Caco-2 (cell line): Measurements from ENCODE around the gene ATP9B. TPM values are rescaled to one million over a fixed set of nuclear protein-coding genes. Genes with fewer than 3 reads are reported as not detected.
"Not testable (repeated sequence)": the region's sequence is repeated elsewhere in the genome, so short reads cannot be mapped to it uniquely, and the experiment has no call there.

Source experiments
- BruUV-seq: library from RNA; stranded (reverse); fragments of 400-500 nt; replicated peaks from 2 replicates; lab custom pipeline; 2021; lab: Mats Ljungman, UMichigan
- CTCF ChIA-PET: fragments of 300-600 bp; sonication (Branson Sonifier 250); formaldehyde crosslinking; loops from one replicate; lab custom pipeline; 2022; ENCODE audit warnings: antibody characterized with exemption; lab: Charles Lee
- POLR2A ChIA-PET: fragments of 300-600 bp; sonication (Branson Sonifier 250); formaldehyde crosslinking; loops from one replicate; lab custom pipeline; 2022; ENCODE audit warnings: antibody characterized with exemption; lab: Charles Lee
- DNase-seq, 2 experiments: peaks; one replicate each; pipeline versions ENCODE4 v3.0.0 to v3.0.0-alpha.2; 2020 to 2022
- H3K27me3 ChIP-seq: replicated peaks from 2 replicates; pipeline ENCODE4 v1.6.0; 2011; ENCODE audit warnings: low read length; ENCODE audit not compliant: control insufficient read depth, insufficient read depth
- H3K36me3 ChIP-seq: 2 replicates; pipeline ENCODE4 v1.5.1; 2011; ENCODE audit warnings: low read length; ENCODE audit not compliant: control insufficient read depth, insufficient read depth
- H3K4me1 ChIP-seq: fragments of 250-450 bp; sonication (Bioruptor Pico); 2 replicates; pipeline ENCODE4 v1.5.1; 2020; ENCODE audit warnings: mild to moderate bottlenecking
- H3K4me3 ChIP-seq: 2 replicates; pipeline ENCODE4 v1.5.1; 2011; ENCODE audit warnings: low read depth, mild to moderate bottlenecking, control low read depth, low read length
- H3K9me3 ChIP-seq: fragments of 250-450 bp; sonication (Bioruptor Pico); 2 replicates; pipeline ENCODE4 v1.5.1; 2020; ENCODE audit warnings: mild to moderate bottlenecking, moderate library complexity
- H3K27ac Mint-ChIP-seq: one replicate; pipeline ENCODE4 v1.8.0; 2022; ENCODE audit warnings: mixed read lengths; ENCODE audit not compliant: unreplicated experiment
- H3K27me3 Mint-ChIP-seq: one replicate; pipeline ENCODE4 v1.8.0; 2022; ENCODE audit warnings: mixed read lengths; ENCODE audit not compliant: insufficient read depth, unreplicated experiment
- H3K36me3 Mint-ChIP-seq: one replicate; pipeline ENCODE4 v1.8.0; 2022; ENCODE audit warnings: mild to moderate bottlenecking, mixed read lengths; ENCODE audit not compliant: insufficient read depth, unreplicated experiment
- H3K4me1 Mint-ChIP-seq: one replicate; pipeline ENCODE4 v1.8.0; 2022; ENCODE audit warnings: low read depth, mixed read lengths; ENCODE audit not compliant: unreplicated experiment
- H3K4me3 Mint-ChIP-seq: one replicate; pipeline ENCODE4 v1.8.0; 2022; ENCODE audit warnings: mild to moderate bottlenecking, moderate library complexity, mixed read lengths; ENCODE audit not compliant: unreplicated experiment
- H3K9me3 Mint-ChIP-seq: one replicate; pipeline ENCODE4 v1.8.0; 2022; ENCODE audit warnings: mixed read lengths; ENCODE audit not compliant: unreplicated experiment
- intact Hi-C: fragments of 100-400 bp; cut with micrococcal nuclease; formaldehyde crosslinking; loops from one replicate; pipeline ENCODE4 v1.10.0; 2022; ENCODE audit not compliant: unreplicated experiment
- total RNA-seq: library from RNA; stranded (reverse); gene quantifications from 2 replicates; pipeline ENCODE4 v1.2.3, GENCODE V29; 2022
- TF ChIP-seq, protein P1 (sequence below), 2 experiments: fragments of 200-600 bp in 1 of 2; IDR thresholded peaks; 1 replicate in 1 of 2; 2 replicates in 1 of 2; pipeline versions ENCODE4 v1.5.1 to v1.8.0; 2011 to 2022; ENCODE audit warnings: antibody characterized with exemption in 1 of 2, control low read depth in 1 of 2, inconsistent platforms in 1 of 2, low read depth in 1 of 2, low read length in 1 of 2, mild to moderate bottlenecking in 1 of 2, moderate library complexity in 1 of 2; ENCODE audit not compliant: insufficient read depth in 1 of 2, severe bottlenecking in 1 of 2, unreplicated experiment in 1 of 2

The ATP9B gene
- total RNA-seq, 1 experiment from 2014 or later = 15.8 TPM

DNA sequence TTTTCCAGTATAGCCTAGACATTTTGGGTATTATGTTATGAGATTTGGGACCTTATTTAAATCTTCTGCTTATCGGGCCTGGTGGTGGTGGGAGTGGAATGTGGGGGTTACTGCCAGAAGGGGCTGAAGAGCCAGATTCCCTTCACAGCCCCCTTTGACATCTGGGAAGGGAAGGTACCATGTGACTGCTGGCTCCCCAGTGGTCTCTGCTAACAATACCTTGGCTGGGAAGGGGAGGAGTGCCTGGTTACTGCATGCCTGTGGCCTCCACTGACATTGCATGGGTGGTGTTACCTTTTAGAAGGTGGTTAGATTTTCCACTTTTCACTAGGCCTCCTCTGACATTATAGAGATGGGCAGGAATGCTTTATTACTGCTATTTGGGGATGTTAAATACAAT is 8.0 kb downstream of the ATP9B start:
- intact Hi-C loops = no loop called here
- Mint-ChIP-seq H3K4me3 (no peak overlapping the region), H3K9me3 (no peaks in the 10 kb centered on the region), H3K36me3 (peaks cover 9% of the 10 kb centered on the region), H3K27ac (no peak overlapping the region), H3K27me3 (no peaks in the 10 kb centered on the region), H3K4me1 (no peaks in the 10 kb centered on the region)
- Histone ChIP-seq H3K9me3 (no peaks in the 10 kb centered on the region), H3K36me3 (no peaks in the 10 kb centered on the region), H3K27me3 (no peaks in the 10 kb centered on the region), H3K4me3 (no peak overlapping the region), H3K4me1 (no peaks in the 10 kb centered on the region)
- CTCF ChIA-PET = no interaction called here
- DNase-seq = no peak
- POLR2A ChIA-PET = no interaction called here
- TF ChIP-seq, protein P1, sequence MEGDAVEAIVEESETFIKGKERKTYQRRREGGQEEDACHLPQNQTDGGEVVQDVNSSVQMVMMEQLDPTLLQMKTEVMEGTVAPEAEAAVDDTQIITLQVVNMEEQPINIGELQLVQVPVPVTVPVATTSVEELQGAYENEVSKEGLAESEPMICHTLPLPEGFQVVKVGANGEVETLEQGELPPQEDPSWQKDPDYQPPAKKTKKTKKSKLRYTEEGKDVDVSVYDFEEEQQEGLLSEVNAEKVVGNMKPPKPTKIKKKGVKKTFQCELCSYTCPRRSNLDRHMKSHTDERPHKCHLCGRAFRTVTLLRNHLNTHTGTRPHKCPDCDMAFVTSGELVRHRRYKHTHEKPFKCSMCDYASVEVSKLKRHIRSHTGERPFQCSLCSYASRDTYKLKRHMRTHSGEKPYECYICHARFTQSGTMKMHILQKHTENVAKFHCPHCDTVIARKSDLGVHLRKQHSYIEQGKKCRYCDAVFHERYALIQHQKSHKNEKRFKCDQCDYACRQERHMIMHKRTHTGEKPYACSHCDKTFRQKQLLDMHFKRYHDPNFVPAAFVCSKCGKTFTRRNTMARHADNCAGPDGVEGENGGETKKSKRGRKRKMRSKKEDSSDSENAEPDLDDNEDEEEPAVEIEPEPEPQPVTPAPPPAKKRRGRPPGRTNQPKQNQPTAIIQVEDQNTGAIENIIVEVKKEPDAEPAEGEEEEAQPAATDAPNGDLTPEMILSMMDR (IDR thresholded peaks at IDR 0.05; ENCODE audit: insufficient read depth in 1 of 2, low read depth in 1 of 2, low read length in 1 of 2, severe bottlenecking in 1 of 2, unreplicated experiment in 1 of 2) = no peak
- BruUV-seq = no TSS peak

DNA sequence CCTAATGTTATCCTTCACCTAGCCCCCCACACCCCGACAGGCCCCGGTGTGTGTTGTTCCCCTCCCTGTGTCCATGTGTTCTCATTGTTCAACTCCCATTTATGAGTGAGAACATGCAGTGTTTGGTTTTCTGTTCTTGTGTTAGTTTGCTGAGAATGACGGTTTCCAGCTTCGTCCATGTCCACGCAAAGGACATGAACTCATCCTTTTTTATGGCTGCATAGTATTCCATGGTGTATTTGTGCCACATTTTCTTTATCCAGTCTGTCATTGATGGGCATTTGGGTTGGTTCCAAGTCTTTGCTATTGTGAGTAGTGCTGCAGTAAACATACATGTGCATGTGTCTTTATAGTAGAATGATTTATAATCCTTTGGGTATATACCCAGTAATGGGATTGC is 9.6 kb downstream of the ATP9B start:
- H3K36me3 ChIP-seq, POLR2A ChIA-PET, H3K4me1 ChIP-seq, H3K9me3 ChIP-seq, intact Hi-C loops, BruUV-seq, H3K27me3 ChIP-seq, CTCF ChIA-PET, H3K9me3 Mint-ChIP-seq, DNase-seq, H3K4me3 ChIP-seq, H3K4me3 Mint-ChIP-seq, H3K4me1 Mint-ChIP-seq, H3K27ac Mint-ChIP-seq, H3K36me3 Mint-ChIP-seq, H3K27me3 Mint-ChIP-seq: not testable (repeated sequence)

DNA sequence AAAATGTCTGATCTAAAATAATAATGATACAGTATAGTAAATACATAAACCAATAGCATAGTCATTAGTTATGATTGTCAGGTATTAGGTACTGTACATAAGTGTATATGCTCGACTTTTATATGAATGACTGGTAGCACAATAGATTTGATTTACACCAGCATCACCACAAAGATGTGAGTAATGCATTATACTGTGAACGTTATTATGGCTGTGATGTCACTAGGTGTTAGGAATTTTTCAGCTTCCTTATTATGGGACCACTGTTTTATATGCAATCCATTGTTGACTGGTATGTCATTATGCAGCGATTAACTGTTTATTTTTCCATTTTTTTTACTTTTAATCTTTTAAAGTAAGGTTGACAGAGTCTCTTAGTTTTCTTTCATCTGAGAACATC is 23.7 kb downstream of the ATP9B start:
- no peaks in the 10 kb centered on the region for H3K27me3 Mint-ChIP-seq
- Histone ChIP-seq H3K9me3 (no peaks in the 10 kb centered on the region), H3K36me3 (no peaks in the 10 kb centered on the region), H3K4me3 (no peak overlapping the region), H3K27me3 (no peaks in the 10 kb centered on the region), H3K4me1 (no peaks in the 10 kb centered on the region)
- ChIA-PET POLR2A (no interaction called here), CTCF (no interaction called here)
- no peak for DNase-seq
- no peak overlapping the region for H3K4me3 Mint-ChIP-seq
- H3K27ac Mint-ChIP-seq = no peak overlapping the region
- H3K36me3 Mint-ChIP-seq = no peaks in the 10 kb centered on the region
- BruUV-seq = no TSS peak
- intact Hi-C loops = no loop called here
- no peaks in the 10 kb centered on the region for H3K4me1 Mint-ChIP-seq
- no peaks in the 10 kb centered on the region for H3K9me3 Mint-ChIP-seq
- TF ChIP-seq, protein P1 (IDR thresholded peaks at IDR 0.05; ENCODE audit: insufficient read depth in 1 of 2, low read depth in 1 of 2, low read length in 1 of 2, severe bottlenecking in 1 of 2, unreplicated experiment in 1 of 2) = no peak

DNA sequence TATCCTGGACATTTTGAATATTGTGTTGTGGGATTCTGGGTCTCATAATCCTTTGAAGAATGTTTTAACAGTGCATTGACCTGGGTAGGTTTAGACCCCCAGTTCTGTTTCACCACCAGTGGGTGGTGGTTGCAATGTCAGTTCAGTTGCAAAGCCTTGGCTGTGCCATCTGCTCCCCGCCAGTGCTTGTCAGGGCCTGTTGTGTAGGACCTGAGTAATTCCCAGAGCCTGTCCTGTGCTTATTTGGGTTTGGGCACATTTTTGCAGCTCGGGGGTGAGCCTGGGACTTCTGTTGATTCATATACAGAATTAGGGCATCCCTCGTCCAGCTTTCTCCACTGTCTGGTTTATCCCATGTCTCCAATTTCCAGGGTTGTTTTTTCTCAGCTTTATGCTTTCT is 24.8 kb downstream of the ATP9B start:
- Mint-ChIP-seq H3K27me3 (no peaks in the 10 kb centered on the region), H3K36me3 (no peaks in the 10 kb centered on the region), H3K4me1 (no peaks in the 10 kb centered on the region), H3K27ac (no peak overlapping the region), H3K9me3 (no peaks in the 10 kb centered on the region), H3K4me3 (no peak overlapping the region)
- TF ChIP-seq, protein P1 (IDR thresholded peaks at IDR 0.05; ENCODE audit: insufficient read depth in 1 of 2, low read depth in 1 of 2, low read length in 1 of 2, severe bottlenecking in 1 of 2, unreplicated experiment in 1 of 2) = no peak
- Histone ChIP-seq H3K9me3 (no peaks in the 10 kb centered on the region), H3K27me3 (no peaks in the 10 kb centered on the region), H3K4me3 (no peak overlapping the region), H3K36me3 (no peaks in the 10 kb centered on the region), H3K4me1 (no peaks in the 10 kb centered on the region)
- POLR2A ChIA-PET = no interaction called here
- BruUV-seq = no TSS peak
- DNase-seq = no peak
- CTCF ChIA-PET = no interaction called here
- intact Hi-C loops = no loop called here
